Right lobe of liver (tissue), 4 donors: ENCODE measurements around the gene TEF.

Experiments
- CTCF ChIP-seq, 4 donors: fragments of 200-600 bp in 3 of 4; fragments of 450-650 bp in 1 of 4; IDR thresholded peaks; one replicate each; pipeline versions ENCODE4 v1.5.1 to v1.8.0; 2016 to 2022; ENCODE audit warnings: antibody characterized with exemption in 4 of 4, mild to moderate bottlenecking in 2 of 4
- POLR2A ChIP-seq: fragments of 450-650 bp; IDR thresholded peaks from one replicate; pipeline ENCODE4 v1.6.1; 2017; ENCODE audit warnings: antibody characterized with exemption, mild to moderate bottlenecking
- donor health status: DM: no; HTN: no; CAD: no.
- donor health status: DM: no; HTN: no; CAD: no.
- donor health status: DM: no; HTN: yes; CAD: no.

- TF ChIP-seq CTCF (IDR thresholded peaks at IDR 0.05) (no peak), POLR2A (no peak)
Measured at GRCh38 chr22:41401781-41402648, 20.3 kb downstream of the TEF start.
